ENCODE results near the gene ROBO1.

Gene ROBO1

DNA sequence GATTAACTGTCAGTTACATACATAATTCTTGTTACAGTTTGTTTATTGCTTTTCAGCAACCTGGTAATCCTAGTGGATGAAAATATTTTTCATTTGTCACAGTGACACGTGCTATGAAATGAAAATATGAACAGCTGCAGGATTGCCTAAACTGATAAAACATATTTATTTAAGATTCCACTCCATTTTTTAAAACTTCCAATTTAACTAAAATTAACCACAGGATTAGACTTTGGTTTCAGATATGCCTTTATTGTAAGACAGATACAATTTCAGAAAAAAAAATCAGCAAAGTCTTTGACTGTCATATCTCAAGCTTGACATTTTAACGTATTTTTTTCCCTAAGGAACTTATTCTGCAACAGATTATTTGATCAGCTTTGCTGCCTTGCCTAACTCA lies 550.7 kb downstream of the ROBO1 start:
- TF ChIP-seq, protein P1, sequence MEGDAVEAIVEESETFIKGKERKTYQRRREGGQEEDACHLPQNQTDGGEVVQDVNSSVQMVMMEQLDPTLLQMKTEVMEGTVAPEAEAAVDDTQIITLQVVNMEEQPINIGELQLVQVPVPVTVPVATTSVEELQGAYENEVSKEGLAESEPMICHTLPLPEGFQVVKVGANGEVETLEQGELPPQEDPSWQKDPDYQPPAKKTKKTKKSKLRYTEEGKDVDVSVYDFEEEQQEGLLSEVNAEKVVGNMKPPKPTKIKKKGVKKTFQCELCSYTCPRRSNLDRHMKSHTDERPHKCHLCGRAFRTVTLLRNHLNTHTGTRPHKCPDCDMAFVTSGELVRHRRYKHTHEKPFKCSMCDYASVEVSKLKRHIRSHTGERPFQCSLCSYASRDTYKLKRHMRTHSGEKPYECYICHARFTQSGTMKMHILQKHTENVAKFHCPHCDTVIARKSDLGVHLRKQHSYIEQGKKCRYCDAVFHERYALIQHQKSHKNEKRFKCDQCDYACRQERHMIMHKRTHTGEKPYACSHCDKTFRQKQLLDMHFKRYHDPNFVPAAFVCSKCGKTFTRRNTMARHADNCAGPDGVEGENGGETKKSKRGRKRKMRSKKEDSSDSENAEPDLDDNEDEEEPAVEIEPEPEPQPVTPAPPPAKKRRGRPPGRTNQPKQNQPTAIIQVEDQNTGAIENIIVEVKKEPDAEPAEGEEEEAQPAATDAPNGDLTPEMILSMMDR (IDR thresholded peaks at IDR 0.05; ENCODE audit: control insufficient read depth, insufficient read depth, low read depth, low read length, missing control alignments), result no peak
- no peak overlapping the region for H3K4me3 ChIP-seq (ENCODE audit: control insufficient read depth, low read depth, low read length)
- no peak for DNase-seq (ENCODE audit: low read depth)

DNA sequence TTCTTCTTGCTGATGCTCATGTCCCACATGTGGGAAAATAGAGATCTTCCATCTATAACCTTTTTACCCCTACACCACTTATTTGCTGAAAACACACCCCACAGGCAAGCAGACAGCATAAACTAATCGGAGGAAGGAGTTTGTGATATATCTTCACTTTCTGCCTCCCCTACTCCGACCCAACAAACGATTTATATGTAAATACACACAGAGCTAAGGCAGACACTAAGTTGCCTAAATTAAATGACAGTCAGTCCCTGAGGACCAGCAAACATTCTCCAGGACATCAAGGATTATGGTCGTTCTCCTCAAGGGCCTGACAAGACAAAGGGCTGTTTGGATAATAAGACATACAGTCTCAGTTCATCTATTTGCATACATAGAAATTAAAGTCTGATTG lies 552.5 kb downstream of the ROBO1 start:
- TF ChIP-seq, protein P1 (IDR thresholded peaks at IDR 0.05; ENCODE audit: control insufficient read depth, insufficient read depth, low read depth, low read length, missing control alignments), result no peak
- no peak for DNase-seq (ENCODE audit: low read depth)
- H3K4me3 ChIP-seq (ENCODE audit: control insufficient read depth, low read depth, low read length), result no peak overlapping the region

DNA sequence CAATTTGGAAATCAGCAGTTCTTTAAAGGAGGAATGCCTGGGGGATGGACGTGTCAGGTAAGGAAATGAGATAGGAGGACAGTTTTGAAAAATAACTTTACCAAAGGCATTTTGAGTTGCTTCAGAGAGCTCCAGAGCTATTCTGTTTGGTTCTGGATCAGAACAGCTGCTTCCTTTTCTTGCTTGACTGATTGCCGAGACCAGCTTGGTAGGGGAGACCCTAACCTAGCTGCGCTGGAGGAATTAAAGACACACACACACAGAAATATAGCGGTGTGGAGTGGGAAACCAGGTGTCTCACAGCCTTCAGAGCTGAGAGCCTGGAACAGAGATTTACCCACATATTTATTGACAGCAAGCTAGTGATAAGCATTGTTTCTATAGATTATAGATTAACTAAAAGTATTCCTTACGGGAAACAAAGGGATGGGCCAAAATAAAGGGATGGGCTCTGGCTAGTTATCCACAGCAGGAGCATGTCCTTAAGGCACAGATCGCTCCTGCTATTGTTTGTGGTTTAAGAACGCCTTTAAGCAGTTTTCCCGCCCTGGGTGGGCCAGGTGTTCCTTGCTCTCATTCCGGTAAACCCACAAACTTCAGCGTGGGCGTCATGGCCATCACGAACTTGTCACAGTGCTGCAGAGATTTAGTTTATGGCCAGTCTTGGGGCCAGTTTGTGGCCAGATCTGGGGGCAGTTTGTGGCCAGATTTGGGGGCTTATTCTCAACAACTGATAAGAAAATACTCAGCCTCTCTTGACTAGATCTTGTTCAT lies 556.0 kb downstream of the ROBO1 start:
- DNase-seq (ENCODE audit: low read depth), result no peak
- TF ChIP-seq, protein P1 (IDR thresholded peaks at IDR 0.05; ENCODE audit: control insufficient read depth, insufficient read depth, low read depth, low read length, missing control alignments), result no peak
- no peak overlapping the region for H3K4me3 ChIP-seq (ENCODE audit: control insufficient read depth, low read depth, low read length)

DNA sequence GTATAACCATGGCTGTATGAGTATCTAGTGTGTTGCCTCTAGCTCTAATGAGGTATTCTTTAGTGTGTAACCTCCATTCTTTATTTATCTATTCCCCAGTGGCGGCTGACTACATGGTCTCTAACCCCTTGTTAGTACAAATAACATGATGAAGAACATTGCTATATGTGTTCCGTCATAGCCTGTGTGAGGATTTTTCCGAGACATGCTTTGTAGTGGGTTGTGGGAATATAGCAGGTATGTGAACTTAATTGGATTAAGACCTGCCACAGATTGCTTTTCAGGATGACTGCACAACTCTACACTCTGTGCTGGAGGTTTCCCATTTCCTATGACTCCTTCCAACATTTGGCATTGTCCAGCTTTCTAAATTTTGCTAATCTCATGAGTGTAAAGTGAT lies 563.4 kb downstream of the ROBO1 start:
- DNase-seq (ENCODE audit: low read depth), result no peak
- H3K4me3 ChIP-seq (ENCODE audit: control insufficient read depth, low read depth, low read length), result no peak overlapping the region
- TF ChIP-seq, protein P1 (IDR thresholded peaks at IDR 0.05; ENCODE audit: control insufficient read depth, insufficient read depth, low read depth, low read length, missing control alignments), result no peak

GRCh38 chr3:79203144-79203519 lies 564.7 kb downstream of the ROBO1 start:
- H3K4me3 ChIP-seq (ENCODE audit: control insufficient read depth, low read depth, low read length), result no peak overlapping the region
- DNase-seq (ENCODE audit: low read depth), result no peak

GRCh38 chr3:79202471-79203143 lies 565.2 kb downstream of the ROBO1 start:
- no peak overlapping the region for H3K4me3 ChIP-seq (ENCODE audit: control insufficient read depth, low read depth, low read length)
- no peak for DNase-seq (ENCODE audit: low read depth)
- TF ChIP-seq, protein P1 (IDR thresholded peaks at IDR 0.05; ENCODE audit: control insufficient read depth, insufficient read depth, low read depth, low read length, missing control alignments), result no peak

More at GRCh38 chr3:79203144-79203519, 564.7 kb downstream of the ROBO1 start:
- TF ChIP-seq, protein P1 (IDR thresholded peaks at IDR 0.05; ENCODE audit: control insufficient read depth, insufficient read depth, low read depth, low read length, missing control alignments), result no peak
